Measurements from ENCODE around the gene URAD.
"Not testable (repeated sequence)": the region's sequence is repeated elsewhere in the genome, so short reads cannot be mapped to it uniquely, and the experiment has no call there.

URAD gene, protein sequence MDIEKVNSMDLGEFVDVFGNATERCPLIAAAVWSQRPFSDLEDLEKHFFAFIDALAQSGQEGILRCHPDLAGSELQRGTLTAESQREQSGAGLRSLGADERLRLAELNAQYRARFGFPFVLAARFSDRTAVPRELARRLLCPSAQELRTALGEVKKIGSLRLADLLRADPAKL

DNA sequence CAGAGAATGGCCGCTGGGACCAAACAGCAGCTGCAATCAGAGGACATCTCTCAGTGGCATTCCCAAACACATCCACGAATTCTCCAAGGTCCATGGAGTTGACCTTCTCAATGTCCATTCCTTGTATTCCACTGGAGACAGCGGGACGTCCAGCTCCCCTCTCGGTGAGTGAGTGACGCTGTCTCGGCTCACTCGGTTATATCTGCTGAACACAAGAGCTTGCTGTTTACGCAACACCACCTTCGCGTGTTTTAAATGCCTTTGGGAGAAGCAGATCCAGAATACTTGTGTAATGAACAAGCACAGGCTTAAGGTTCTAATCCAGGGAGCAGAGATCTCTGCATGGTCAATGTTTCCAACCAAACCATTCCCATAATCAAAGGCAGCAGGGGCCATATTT is at the start of gene URAD:
TSS of gene URAD (minus strand) at position 174 of the 400 bp plus-strand sequence. CDS start at position 118, 56 bp downstream.
- DNase-seq (ENCODE audit: low spot score), result no peak

DNA sequence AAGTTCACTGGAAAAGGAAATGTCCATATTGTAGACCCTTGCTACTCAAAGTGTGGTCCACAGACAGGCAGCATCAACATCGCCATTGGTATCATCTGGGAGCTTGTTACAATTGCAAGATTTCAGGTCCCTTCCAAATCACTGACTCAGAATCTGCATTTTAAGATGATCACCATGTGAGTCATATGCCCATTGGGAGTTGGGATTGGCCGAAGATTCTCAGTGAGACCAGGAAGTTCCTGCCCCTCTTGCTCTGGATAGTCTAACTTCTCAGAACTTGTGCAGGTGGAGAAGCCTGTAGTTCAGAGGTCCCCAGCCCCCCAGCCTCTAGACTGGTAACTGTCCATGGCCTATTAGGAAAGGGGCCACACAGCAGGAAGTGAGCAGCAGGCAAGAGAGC is 48.9 kb upstream of the URAD start:
- DNase-seq (ENCODE audit: low spot score), result no peak

DNA sequence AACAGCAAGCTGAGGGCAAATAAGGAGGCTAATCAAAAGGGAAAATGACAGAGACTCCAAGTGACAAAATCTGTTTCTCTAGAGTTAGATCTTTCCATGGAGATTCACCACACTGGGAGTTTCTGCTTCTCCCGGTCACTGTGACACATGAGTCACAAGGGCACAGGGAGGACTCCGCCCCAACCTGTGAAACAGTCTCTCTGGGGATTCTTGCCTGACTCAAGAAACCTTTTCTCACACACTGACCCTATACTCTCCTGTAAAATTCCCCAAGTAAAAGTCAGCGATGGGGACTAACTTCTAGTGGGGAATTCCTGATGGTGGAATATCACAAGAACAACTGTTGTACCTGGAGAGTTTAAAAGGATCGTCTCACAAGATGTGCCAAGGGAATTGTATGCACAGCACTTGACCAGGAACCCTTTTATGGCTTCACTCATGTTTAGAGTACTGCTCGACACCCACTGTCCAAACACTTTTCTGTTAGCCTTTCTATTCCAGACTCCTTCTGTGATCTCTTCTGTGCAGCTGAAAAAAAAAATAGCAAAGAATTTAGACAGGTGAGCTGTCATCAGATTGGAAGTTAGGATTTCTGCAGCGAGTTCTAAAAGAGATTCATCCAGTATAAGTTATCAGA is 46.8 kb upstream of the URAD start:
- no peak for DNase-seq (ENCODE audit: low spot score)

DNA sequence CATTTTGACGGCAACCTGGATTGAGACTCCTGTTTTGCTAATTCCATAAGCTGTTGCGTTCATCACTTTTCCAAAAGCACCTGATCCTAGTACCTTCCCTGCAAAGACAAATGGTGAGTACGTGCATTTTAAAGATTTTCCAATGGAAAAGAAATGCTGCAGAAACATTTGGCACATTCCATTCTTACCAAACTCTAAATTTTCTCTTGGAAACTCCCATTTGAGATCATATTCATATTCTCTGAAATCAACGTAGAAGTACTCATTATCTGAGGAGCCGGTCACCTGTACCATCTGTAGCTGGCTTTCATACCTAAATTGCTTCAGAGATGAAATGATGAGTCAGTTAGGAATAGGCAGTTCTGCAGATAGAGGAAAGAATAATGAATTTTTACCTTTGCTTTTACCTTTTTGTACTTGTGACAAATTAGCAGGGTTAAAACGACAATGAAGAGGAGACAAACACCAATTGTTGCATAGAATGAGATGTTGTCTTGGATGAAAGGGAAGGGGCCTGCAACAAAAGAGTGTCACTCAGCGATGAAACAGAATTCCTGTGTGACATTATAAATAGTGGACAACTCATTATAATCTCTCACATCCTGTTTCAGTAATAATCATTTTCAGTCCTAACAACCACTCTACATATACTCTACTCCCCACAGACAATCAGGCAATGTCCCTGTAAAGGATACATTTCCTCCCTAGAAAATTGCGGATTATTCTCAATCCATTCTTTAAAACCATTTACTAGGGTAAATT is 45.6 kb upstream of the URAD start:
- DNase-seq (ENCODE audit: low spot score), result no peak

DNA sequence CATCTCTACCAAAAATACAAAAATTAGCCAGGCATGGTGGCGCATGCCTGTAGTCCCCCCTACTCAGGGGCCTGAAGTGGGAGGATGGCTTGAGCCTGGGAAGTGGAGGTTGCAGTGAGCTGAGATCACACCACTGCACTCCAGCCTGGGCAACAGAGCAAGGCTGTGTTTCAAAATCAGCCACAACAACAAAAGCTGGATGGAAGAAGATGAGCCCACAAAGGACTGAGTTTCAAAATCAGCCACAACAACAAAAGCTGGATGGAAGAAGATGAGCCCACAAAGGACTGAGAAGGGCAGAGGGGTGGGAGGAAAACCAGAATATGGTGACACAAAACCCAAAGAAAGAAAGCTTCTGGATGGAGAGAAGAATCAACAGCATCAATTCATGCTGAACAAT is 43.9 kb upstream of the URAD start:
- DNase-seq (ENCODE audit: low spot score), result not testable (repeated sequence)

DNA sequence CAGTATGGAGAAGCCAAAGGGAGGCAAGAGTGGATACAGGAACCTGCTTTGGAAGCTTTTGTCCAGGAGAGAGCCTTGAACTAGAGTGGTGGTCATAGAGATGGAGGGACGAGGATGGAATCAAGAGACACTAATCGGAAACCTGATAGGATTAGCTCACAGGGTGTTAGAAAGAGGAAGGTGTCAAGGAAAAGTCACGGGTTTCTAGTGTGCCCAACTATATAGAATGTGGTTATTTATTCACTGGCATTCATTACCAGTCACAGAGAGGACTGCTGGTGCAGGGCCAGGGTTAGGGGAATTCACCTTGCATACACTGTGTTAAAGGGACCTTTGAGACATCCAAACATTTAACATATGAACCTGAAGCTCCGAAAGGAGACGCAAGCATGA is 43.4 kb upstream of the URAD start:
- DNase-seq (ENCODE audit: low spot score), result no peak

DNA sequence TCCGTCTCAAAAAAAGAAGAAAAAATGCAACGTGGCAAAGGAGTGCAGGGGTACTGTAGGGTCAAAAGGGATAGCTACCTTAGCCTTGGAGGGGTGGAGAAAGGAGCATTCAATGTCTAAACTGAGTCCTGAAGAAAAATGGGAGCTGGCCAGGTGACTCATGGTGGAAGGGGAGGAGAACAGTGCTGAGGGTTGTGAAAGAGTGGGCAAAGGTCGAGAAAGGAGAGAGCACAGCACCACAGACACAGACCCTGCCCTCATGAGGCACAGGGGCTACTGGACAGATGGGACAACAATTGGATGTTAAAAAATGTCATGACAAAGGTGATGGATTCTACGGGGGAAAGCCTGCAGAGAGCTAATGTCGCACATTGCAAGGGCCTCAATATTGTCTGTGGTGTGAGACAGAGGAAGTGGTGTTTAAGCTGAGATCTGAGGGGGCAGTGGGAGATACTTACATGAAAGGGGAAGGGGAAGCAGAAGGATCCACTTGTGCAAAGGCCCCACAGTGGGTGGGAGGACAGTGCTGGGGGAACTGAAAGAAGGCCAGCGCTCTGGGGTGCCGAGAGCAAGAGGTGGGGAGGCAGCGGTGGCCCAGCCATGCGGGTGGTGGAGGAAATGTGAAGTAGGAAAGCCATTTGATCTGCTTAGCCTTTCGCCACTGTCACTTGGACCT is 42.9 kb upstream of the URAD start:
- no peak for DNase-seq (ENCODE audit: low spot score)

DNA sequence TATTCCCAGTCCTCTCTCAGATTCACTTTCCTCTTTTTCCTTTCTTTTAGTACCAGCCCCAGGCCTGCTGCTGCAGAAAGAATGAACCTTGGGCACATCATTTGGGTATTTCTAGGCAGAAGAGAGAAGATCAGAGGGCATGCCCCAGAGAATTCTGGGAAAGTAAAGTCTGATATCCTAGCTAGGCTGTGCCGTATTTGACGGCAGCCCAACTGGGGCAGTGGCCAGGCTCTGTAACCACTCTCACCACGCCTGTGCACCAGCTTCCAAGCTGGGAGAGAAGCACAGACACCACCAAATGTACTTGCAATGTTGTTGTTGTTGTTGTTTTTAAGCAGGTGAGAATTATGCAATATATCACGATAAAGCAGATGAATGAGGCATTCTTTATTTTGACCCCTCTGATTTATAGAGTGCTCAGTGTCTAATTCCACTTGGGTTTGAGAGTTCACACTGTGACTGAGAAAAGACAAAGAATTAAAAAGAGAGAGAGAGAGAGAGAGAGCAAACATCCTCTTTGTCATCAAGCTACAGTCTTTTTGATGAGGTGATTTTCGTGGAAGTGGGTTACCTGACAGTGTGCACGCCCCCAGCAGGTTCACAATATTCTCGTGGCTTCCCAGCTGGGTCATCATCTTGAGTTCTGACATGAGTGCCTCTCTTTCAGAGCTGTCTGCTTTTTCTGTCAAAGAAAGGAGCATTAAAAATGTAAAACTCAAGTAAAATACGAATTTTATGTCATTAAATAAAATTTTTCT is 39.3 kb upstream of the URAD start:
- DNase-seq (ENCODE audit: low spot score), result no peak

DNA sequence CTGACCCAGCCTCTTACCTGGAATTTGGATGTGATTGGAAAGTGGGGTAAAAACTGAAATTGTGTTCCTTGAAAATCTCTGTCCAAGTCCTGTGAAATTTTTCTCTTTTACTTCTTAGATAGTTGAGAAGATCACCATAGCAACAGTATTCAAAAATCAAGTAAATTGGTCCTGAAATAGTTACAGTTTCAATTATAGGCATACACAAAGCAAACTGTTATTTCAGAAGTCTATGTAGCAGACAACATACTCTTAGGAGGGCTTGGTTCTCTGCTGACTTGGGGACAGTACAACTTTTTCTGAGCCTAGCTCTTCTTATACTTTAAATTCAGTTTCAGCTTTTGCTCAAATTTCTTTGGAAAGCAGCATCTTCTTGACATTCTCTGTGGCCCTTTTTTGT is 38.6 kb upstream of the URAD start:
- DNase-seq (ENCODE audit: low spot score), result no peak

DNA sequence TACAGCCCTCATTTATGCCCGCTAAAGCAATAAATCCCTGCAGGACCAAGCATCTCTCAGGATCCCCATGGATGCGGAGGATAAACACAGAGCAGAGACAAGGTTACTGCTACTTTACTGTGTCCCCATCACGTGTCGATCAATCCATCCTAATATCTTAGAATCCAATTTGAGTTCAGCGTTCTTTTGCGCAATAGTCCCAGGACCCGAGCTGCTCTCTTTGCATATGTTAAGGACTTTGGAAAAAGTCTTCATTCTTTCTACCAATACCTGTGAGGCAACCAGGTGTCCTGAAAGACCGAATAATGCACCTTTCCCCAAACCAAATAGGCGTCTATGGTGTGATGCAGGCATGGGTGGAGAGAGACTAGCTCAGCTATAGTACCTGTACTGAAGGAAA is 38.0 kb upstream of the URAD start:
- no peak for DNase-seq (ENCODE audit: low spot score)

DNA sequence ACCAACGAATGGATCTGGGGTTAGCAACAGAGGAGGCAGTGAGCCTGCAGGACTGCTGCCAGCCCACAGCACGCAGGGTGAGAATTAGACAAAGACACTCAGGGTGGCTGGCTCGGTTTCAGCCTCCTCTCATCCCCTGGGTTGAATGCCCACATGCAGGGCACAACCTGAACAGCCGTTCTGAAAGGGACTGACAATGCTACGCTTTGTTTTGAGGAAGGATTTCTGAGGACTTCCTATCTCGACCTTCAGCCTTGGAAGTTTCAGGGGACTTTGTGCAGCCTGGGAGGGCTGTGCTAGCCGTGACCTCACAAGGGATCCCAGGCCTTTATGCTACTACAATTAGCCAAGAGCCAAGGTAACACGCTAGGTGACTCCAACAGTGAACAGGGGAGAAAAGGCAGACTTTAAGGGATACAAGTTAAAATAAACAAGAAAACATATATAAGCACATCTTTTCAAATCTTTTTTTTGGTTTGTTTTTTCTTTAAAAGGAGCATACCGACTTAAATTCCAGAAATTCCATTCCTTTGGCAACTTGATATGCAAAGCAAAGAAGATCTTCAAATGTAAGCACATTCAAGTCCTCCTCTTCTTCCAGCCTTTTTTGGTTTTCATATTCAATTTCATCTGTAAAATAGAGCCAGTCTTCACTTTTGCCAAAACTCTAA is 34.5 kb upstream of the URAD start:
- no peak for DNase-seq (ENCODE audit: low spot score)

DNA sequence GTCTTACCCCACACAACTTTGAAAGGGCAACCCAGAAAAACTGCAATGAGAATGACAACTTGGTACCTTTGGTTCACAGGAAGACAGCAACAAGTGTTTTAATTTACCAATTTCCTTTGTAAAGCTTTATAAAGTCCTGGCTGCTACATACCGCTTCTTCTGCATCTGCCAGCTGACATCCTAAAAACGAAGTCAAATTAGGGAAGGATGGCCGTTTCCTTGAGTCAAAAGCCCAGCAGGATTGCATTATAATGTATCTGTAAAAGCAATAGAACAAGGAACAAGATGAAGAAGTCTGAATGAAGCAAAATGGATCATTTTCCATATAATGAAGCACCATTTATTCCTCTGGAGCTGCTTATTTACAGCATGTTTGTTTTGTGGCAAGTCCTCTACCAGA is 25.8 kb upstream of the URAD start:
- no peak for DNase-seq (ENCODE audit: low spot score)

DNA sequence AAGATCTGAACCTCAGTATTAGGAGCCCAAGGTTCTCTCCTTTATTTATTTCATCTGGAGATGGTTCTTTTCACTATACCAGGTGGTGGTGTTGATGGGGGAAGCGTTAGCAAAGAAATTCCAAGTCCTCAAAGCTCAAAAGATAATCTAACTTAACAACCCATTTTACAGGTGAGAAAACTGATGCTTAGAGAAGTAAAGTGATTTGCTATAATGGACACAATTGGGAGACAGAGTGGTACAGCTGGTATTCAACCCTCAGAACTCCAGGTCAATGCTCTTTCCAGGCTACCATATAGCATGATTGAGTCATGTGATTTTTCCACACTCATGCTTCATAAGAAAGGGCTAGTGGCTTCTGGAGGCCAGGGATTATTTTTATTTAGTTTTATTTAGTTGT is 25.0 kb upstream of the URAD start:
- no peak for DNase-seq (ENCODE audit: low spot score)

DNA sequence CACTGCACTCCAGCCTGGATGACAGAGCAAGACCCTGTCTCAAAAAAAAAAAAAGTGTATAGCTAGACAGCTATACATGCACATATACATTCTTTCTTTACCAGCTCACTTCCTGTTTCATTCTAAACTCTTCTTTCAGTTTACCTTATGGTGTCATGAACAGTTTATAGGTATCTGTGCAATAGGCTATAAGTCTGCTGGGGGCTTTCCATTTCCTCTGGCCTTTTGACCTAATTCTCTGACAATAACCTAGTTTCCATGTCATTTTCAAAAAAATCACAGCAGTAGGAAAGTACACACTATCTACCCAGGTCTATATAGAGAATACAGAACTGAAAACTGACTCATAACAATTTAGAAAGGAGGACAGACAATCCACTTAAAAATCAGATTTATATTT is 24.4 kb upstream of the URAD start:
- no peak for DNase-seq (ENCODE audit: low spot score)

DNA sequence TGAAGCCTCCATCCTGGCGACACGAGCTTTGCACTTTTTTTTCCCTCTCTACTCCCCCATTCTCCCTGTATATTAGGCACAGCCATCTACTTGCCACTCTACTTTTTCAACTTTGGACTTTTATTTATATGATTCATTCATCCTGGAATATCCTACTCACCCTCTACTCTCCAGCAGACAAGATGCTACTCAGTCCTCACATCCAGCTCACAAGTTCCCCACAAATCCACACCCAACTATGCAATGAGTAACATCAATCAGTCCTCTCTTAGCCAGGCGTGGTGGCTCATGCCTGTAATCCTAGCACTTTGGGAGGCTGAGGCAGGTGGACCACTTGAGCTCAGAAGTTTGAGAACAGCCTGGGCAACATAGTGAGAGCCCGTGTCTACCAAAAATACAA is 23.9 kb upstream of the URAD start:
- no peak for DNase-seq (ENCODE audit: low spot score)

DNA sequence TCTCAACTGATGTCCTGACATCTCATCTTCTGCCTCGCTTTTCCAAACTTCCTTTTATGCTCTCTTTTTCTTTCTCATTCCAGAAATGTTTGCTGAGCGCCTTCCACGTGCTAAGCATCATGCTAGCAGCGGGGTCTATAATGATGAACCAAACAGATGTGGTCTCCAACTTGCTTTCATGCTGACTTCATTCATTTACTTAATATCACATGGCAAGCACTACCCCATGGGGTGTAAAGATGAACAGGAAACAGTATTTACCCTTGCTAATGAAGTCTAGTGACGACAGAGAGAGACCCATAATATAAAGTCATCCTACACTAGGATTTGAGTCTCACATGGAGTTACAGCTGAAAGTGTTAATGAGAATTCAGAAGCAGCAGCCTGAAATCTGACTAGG is 21.6 kb upstream of the URAD start:
- DNase-seq (ENCODE audit: low spot score), result no peak

DNA sequence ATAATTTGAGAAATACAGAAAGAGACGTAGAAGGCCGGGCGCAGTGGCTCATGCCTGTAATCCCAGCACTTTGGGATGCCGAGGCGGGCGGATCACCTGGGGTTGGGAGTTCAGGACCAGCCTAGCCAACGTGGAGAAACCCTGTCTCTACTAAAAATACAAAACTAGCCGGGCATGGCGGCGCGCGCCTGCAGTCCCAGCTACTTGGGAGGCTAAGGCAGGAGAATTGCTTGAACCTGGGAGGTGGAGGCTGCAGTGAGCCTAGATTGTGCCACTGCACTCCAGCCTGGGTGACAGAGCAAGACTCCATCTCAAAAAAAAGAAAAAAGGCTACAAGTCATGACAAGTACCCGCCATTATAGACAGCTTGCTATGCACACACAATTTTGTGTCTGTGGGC is 16.5 kb upstream of the URAD start:
- DNase-seq (ENCODE audit: low spot score), result not testable (repeated sequence)

DNA sequence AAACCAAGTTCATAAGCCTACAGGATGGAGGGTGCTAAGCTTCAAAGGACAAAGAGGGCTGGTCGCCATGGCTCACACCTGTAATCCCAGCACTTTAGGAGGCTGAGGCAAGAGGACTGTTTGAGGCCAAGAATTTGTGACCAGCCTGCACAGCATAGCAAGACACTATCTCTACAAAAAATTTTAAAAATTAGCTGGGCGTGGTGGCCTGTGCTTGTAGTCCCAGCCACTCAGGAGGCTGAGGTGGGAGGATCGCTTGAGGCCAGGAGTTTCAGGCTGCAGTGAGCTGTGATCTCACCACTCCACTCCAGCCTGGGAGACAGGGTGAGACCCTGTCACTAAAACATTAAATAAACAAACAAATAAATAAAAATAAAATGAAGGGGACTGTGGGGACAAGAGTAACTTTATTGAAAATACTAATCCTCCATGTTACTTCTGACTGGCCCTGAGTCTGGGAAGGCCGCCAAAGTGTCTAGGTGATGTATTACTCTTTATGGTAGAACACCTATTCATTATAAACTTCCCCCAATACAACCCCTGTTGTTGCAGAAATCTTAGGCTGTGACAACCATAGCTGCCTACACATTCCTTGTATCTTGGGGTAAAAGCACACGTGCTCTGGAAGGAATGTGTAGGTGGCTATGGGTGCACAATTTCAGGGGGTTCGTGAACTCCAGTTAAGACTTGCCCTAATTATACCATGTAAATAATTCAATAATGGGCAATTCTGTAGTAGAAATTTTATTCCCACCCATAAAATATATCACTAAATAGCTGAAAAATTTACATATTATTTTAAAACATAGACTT is 14.6 kb upstream of the URAD start:
- DNase-seq (ENCODE audit: low spot score), result no peak

DNA sequence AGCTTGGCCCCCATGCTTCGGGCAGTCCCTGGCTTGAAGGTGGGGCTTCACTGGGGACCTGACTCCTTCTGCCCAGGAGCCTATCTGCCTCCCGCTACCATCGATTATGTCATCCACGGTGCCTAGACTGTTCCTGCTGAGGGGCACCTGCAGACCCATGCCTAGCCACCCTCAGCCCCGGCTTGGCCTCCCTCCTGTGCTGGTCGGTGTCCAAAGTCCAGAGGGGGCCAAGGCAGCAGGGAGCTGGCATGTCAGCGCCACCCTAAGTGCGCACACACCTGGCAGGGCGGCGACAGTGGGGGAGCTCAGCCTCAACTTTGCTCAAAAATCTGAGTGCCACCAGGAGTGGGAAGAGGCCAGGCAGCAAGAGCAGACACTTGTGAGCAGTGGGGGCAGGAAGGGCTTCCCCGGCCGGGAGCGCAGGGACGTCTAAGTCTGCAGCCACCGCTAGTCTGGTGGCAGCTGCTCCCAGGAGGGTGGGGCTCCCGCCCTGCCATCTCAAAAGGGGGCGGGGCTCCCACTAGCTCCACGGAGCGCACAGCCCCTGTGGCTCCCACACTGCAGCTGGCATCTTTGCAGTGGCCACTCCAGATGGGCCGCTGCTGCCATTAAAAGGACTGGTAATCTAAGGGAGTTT is 13.5 kb upstream of the URAD start:
- DNase-seq (ENCODE audit: low spot score), result no peak

DNA sequence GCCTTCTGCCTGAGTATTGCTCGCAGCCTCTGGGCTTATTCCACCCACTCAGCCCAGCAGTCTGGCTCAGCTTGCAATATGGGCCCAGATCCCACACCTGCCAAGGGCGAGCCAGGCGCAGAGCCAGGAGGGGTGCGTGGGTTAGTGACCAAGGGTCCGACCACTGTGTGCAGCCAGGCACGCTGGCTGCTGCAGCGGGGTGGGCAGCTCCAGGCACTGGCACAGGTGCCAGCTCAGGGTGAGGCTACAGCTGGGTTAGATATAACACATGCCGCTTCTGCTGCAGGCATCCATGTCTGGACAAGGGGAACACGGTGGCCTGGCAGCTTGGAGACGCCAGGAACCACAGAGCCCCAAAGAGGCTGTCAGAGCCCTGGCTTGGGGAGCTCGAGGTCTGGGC is 12.6 kb upstream of the URAD start:
- no peak for DNase-seq (ENCODE audit: low spot score)
